ENCODE data around the gene USP7.
A peak's percentile ranks its signal among the peaks of the same experiment; 100 is the strongest.
"Not testable (repeated sequence)": the region's sequence is repeated elsewhere in the genome, so short reads cannot be mapped to it uniquely, and the experiment has no call there.

The USP7 gene

GRCh38 chr16:8963821-8964441 is at the start of gene USP7:
Gene USP7, minus strand, starts transcription at chr16:8963906. Its CDS starts 621 bp downstream, at chr16:8963285.
- peak; percentile 93 for DNase-seq

GRCh38 chr16:9013508-9013864 is 49.8 kb upstream of the USP7 start:
- no peak for DNase-seq

- peak; percentile 56 for DNase-seq
These were observed 49.3 kb upstream of the USP7 start for GRCh38 chr16:9012848-9013507.

GRCh38 chr16:9012330-9012729 is 48.6 kb upstream of the USP7 start:
- no peak for DNase-seq

- DNase-seq = peak; percentile 84
These were observed 45.0 kb upstream of the USP7 start for GRCh38 chr16:9008601-9009260.

GRCh38 chr16:9007177-9007794 is 43.6 kb upstream of the USP7 start:
- no peak for DNase-seq

GRCh38 chr16:9004183-9004582 is 40.5 kb upstream of the USP7 start:
- DNase-seq = no peak

GRCh38 chr16:9003763-9004162 is 40.1 kb upstream of the USP7 start:
- DNase-seq = no peak

- DNase-seq = no peak
These were observed 39.6 kb upstream of the USP7 start for GRCh38 chr16:9003322-9003721.

GRCh38 chr16:9002042-9002441 is 38.3 kb upstream of the USP7 start:
- no peak for DNase-seq

GRCh38 chr16:9000664-9001063 is 37.0 kb upstream of the USP7 start:
- DNase-seq = no peak

GRCh38 chr16:8999800-9000199 is 36.1 kb upstream of the USP7 start:
- DNase-seq = no peak

GRCh38 chr16:8998108-8998507 is 34.4 kb upstream of the USP7 start:
- no peak for DNase-seq

GRCh38 chr16:8996891-8997290 is 33.2 kb upstream of the USP7 start:
- no peak for DNase-seq

- DNase-seq = no peak
These were observed 26.7 kb upstream of the USP7 start for GRCh38 chr16:8990445-8990844.

- DNase-seq = no peak
These were observed 25.6 kb upstream of the USP7 start for GRCh38 chr16:8989099-8989878.

- no peak for DNase-seq
These were observed 23.1 kb upstream of the USP7 start for GRCh38 chr16:8986818-8987191.

- no peak for DNase-seq
These were observed 22.4 kb upstream of the USP7 start for GRCh38 chr16:8986111-8986510.

- no peak for DNase-seq
These were observed 19.1 kb upstream of the USP7 start for GRCh38 chr16:8982816-8983215.

GRCh38 chr16:8981901-8982300 is 18.2 kb upstream of the USP7 start:
- not testable (repeated sequence) for DNase-seq

GRCh38 chr16:8976189-8976588 is 12.5 kb upstream of the USP7 start:
- DNase-seq = not testable (repeated sequence)

- DNase-seq = no peak
These were observed 11.3 kb upstream of the USP7 start for GRCh38 chr16:8975039-8975438.
